ES-I3 (cell line): ENCODE results near the gene TNKS2.
"Not testable (repeated sequence)": the region's sequence is repeated elsewhere in the genome, so short reads cannot be mapped to it uniquely, and the experiment has no call there.

ENCODE experiments used
- H3K36me3 ChIP-seq: 2 replicates; pipeline ENCODE4 v1.6.1; 2013; ENCODE audit warnings: mild to moderate bottlenecking, low read length, control low read depth, moderate library complexity; ENCODE audit not compliant: insufficient read depth
- H3K4me1 ChIP-seq: 2 replicates; pipeline ENCODE4 v1.6.1; 2013; ENCODE audit warnings: mild to moderate bottlenecking, control low read depth, low read length; ENCODE audit not compliant: insufficient read depth
- H3K9ac ChIP-seq: 2 replicates; pipeline ENCODE4 v1.6.1; 2013; ENCODE audit warnings: low read depth, mild to moderate bottlenecking, low read length, moderate library complexity
- H3K9me3 ChIP-seq: 2 replicates; pipeline ENCODE4 v1.6.1; 2013; ENCODE audit warnings: mild to moderate bottlenecking, low read length, moderate library complexity; ENCODE audit not compliant: control insufficient read depth, insufficient read depth

The TNKS2 gene

DNA sequence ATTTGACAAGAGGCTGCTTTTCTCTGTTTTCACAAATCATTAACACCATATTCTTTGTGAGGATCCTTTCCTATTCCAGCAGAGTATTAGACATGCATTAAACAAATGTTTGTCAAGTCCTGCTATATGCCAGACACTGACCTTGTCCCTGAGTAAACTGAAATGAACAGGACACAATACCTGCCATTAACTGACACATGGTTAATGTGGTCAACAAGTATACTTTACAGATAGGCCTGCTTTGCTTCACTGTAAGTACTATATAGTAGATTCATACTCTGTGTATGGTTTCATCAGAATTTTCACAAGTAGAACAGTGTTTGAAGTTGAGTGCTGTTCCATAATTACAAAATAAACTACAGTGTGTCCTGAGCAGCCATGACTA, 5.9 kb downstream of the TNKS2 start:
- Histone ChIP-seq H3K9ac (no peak overlapping the region), H3K9me3 (no peaks in the 10 kb centered on the region), H3K36me3 (no peaks in the 10 kb centered on the region), H3K4me1 (no peaks in the 10 kb centered on the region)

DNA sequence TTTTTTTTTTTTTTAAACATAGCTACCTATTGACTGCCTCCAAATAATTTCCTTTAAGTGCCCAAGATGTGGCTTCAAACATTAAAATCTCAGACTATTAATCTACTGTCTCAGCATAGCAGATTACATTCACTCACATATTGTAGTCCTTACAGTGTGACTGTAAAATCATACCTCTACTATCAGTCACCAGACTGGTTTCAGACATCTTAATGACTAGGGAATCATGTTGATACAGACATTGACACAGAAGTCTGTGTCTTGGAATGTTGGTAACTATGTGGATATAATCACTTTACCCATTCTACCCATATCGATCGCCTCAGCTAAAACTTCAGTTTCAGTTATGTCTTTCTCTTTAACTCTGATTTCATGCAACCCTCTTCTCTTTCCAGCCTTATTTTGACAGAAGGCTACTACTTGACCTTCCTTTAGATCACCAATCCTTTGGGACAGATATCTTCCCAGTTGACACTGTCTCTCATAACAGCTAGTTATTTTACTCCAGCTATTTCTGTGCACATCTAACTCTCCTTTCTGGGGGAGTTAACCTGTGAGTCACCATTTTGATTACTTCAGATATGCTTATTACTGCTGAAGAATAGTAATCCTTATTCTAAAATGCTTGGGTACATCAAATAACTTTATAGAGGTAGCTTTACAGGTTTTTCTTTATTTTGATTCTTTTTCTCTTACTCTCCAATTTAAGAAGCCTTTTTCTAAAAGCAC, 7.0 kb downstream of the TNKS2 start:
- Histone ChIP-seq H3K9ac (no peak overlapping the region), H3K4me1 (no peaks in the 10 kb centered on the region), H3K9me3 (no peaks in the 10 kb centered on the region), H3K36me3 (no peaks in the 10 kb centered on the region)

- not testable (repeated sequence) for H3K4me1 ChIP-seq, H3K9ac ChIP-seq, H3K36me3 ChIP-seq, H3K9me3 ChIP-seq
These were observed 9.0 kb downstream of the TNKS2 start for GRCh38 chr10:91807264-91807663.

DNA sequence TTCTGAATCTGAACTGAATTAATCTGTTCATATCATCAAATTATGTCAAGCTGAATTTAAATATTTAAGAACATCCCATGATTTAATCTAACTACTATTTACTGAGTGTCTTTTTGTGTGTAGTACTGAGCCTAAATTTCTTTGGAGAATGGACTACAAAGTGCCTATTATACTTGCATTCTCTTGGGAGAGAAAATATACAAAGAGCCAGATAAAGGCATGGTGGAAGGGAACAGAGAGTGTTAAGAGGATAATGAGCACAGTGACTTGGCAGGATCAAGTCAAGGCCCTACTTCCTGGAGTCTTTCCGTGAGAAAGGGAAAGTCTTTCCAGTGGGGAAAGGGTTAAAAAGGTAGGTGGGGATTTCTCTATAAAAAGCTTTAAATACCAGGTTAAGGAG, 15.0 kb downstream of the TNKS2 start:
- Histone ChIP-seq H3K4me1 (no peaks in the 10 kb centered on the region), H3K9ac (no peak overlapping the region), H3K36me3 (peaks cover 7% of the 10 kb centered on the region), H3K9me3 (no peaks in the 10 kb centered on the region)

DNA sequence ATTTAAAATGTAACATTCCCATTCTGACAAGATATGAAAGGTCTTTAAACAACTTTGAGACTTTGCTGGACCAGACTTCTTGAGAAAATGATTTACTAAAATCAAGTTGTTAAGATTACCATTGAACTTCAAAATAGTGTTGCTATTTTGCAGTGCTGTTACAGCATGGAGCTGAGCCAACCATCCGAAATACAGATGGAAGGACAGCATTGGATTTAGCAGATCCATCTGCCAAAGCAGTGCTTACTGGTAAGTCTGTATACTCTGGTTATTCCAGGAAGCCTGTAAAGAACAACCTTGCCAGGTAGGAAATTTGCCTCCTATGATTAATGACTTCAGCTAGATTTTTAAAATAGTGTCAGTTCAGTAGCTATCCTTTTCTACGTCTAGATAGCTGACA, 18.8 kb downstream of the TNKS2 start:
- Histone ChIP-seq H3K9me3 (no peaks in the 10 kb centered on the region), H3K36me3 (peaks cover 10% of the 10 kb centered on the region), H3K4me1 (no peaks in the 10 kb centered on the region), H3K9ac (no peak overlapping the region)

GRCh38 chr10:91820144-91820543, 21.9 kb downstream of the TNKS2 start:
- Histone ChIP-seq H3K4me1 (no peaks in the 10 kb centered on the region), H3K36me3 (peaks cover 10% of the 10 kb centered on the region), H3K9me3 (no peaks in the 10 kb centered on the region), H3K9ac (no peak overlapping the region)

DNA sequence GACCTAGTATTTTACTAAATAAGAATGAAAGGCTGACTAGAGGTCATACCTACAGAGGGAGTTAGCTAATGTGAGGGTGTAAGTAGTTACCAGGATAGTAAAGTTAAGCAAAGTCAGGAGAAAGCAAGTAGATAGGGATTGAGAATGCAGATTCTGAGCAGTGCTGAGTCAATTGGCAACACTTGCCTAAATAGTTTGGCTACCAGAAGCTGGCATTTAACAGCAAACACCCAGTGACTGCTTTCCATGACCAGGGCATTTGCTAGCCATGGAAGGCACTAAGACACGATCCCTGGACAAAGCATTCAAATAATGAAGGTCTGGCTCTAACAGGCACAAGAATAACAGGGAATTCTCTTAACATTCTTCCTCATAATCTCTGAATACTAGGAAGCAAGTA, 25.9 kb downstream of the TNKS2 start:
- H3K9ac ChIP-seq = no peak overlapping the region
- H3K9me3 ChIP-seq = no peaks in the 10 kb centered on the region
- H3K36me3 ChIP-seq = peaks cover 11% of the 10 kb centered on the region
- H3K4me1 ChIP-seq = no peaks in the 10 kb centered on the region

GRCh38 chr10:91829268-91829667, 31.0 kb downstream of the TNKS2 start:
- H3K4me1 ChIP-seq = no peaks in the 10 kb centered on the region
- peaks cover 10% of the 10 kb centered on the region; the same call in 1 of the 2 replicates for H3K36me3 ChIP-seq

DNA sequence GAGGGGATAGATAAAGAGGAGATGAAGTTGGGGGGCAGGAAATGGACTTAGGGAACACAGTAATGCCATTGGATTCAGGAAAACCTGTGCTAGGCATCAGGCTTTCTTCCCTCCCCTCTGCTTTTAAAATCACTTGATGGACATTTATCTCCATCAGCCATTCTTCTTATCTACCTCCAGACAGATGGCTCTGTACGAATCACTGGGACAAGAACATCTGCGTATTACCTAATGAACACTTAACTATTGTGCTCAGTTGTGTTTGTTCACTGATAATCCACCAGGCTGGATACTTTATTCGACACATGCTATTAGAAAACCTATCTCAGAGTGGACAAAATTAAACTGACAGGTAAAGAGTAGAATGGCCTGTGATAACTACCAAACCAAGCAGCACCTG, 40.0 kb downstream of the TNKS2 start:
- Histone ChIP-seq H3K9ac (no peak overlapping the region), H3K9me3 (no peaks in the 10 kb centered on the region), H3K4me1 (no peaks in the 10 kb centered on the region), H3K36me3 (peaks cover 29% of the 10 kb centered on the region)

More at GRCh38 chr10:91829268-91829667, 31.0 kb downstream of the TNKS2 start:
- H3K9me3 ChIP-seq = no peaks in the 10 kb centered on the region
- H3K9ac ChIP-seq = no peak overlapping the region

DNA sequence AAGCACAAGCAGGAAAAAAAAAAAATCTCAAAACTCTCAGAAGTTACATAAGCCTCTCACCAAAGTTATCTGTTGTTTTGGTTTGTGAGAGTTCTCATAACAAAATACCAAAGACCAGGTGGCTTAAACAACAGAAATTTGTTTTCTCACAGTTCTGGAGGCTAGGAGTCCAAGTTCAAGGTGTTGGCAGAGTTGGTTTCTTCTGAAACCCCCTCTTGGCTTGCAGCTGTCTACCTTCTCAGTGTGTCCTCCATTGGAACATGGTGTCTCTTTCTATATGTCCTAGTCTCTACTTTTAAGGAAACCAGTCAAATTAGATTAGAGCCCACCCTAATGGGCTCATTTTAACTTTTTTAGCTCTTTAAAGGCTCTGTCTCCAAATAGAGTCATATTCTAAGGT, 44.9 kb downstream of the TNKS2 start:
- no peak overlapping the region for H3K9ac ChIP-seq
- H3K4me1 ChIP-seq = no peaks in the 10 kb centered on the region
- peaks cover 37% of the 10 kb centered on the region for H3K36me3 ChIP-seq
- no peaks in the 10 kb centered on the region for H3K9me3 ChIP-seq

GRCh38 chr10:91856637-91857036, 58.4 kb downstream of the TNKS2 start:
- H3K9me3 ChIP-seq = no peaks in the 10 kb centered on the region
- no peaks in the 10 kb centered on the region for H3K4me1 ChIP-seq
- H3K9ac ChIP-seq = no peak overlapping the region
- peaks cover 14% of the 10 kb centered on the region; the same call in 1 of the 2 replicates for H3K36me3 ChIP-seq

DNA sequence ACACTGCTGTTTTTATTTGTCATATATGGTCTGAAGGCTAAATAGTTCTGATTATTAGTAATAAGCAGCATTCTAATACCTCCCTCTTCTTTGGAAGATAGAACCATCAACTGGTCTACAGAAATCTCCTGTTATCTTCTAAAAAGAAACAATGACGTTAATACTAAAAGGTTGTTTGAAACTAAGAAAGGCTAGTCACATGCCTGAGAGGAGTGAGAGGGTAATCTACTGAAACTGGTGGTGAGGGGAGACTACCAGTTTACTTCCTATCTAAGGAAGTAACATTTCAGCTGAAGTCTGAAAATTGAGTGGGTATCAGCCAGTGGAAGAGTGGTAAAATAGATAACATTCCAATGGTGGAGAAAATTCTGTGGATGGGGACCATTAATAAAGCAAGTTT, 62.7 kb downstream of the TNKS2 start:
- peaks cover 5% of the 10 kb centered on the region; the same call in 1 of the 2 replicates for H3K36me3 ChIP-seq
- H3K4me1 ChIP-seq = peaks cover under 1% of the 10 kb centered on the region; the same call in 1 of the 2 replicates
- no peak overlapping the region for H3K9ac ChIP-seq
- no peaks in the 10 kb centered on the region for H3K9me3 ChIP-seq

- H3K36me3 ChIP-seq = no peaks in the 10 kb centered on the region
These were observed 65.9 kb downstream of the TNKS2 start for GRCh38 chr10:91864099-91864498.

DNA sequence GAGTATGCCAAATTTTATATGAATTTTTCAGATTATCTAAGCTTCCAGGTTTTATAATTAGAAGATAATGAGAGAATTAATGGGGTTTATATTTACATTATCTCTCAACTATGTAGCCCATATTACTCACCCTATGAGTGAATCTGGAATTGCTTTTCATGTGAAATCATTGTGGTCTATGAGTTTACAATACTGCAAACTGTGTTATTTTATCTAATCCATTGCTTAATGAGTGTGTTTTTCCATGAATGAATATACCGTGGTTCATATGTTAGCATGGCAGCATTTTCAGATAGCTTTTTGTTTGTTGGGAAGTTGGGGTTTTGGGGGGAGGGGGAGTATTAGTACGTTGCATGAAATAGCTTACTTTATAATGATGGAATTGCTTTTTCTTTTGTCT, 66.5 kb downstream of the TNKS2 start:
- Histone ChIP-seq H3K9me3 (no peaks in the 10 kb centered on the region), H3K4me1 (peaks cover 11% of the 10 kb centered on the region; the same call in 1 of the 2 replicates), H3K36me3 (no peaks in the 10 kb centered on the region), H3K9ac (no peak overlapping the region)

More at GRCh38 chr10:91864099-91864498, 65.9 kb downstream of the TNKS2 start:
- H3K9me3 ChIP-seq = no peaks in the 10 kb centered on the region
- H3K4me1 ChIP-seq = peaks cover 11% of the 10 kb centered on the region; the same call in 1 of the 2 replicates
- H3K9ac ChIP-seq = no peak overlapping the region

DNA sequence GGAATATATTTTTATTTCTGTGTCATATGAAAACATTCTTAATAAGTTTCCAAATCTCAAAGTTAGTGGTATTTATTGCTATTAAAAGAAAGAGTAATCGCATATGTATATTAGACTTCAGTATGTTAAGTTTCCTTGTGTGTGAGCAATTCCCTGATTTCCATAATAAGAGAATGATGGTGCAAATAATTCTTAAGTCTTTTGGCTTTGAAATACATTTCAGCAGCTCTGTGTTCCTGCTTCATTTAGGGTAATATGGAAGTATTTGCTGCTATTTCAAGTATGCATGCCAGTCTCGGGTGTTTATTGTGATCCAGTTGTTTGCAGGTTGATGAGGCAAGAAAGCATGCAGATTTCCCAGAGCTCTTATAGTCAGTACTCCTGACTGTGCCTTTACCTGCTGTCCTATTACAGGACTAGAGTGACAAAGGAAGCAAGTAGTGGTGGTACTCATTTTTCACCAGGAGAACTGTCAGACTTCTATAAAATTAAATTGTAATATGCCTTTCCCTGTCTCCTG, 67.4 kb downstream of the TNKS2 start:
- no peaks in the 10 kb centered on the region for H3K9me3 ChIP-seq

More for the DNA sequence above, 67.4 kb downstream of the TNKS2 start:
- no peaks in the 10 kb centered on the region for H3K36me3 ChIP-seq
- H3K4me1 ChIP-seq = peaks cover 11% of the 10 kb centered on the region; the same call in 1 of the 2 replicates
- no peak overlapping the region for H3K9ac ChIP-seq
